KBM-7 (cell line): Measurements from ENCODE around the gene PDZD2.

ENCODE experiments used
- DNase-seq: peaks from one replicate; pipeline ENCODE4 v3.0.0-alpha.2; 2015
- in situ Hi-C: fragments of 300-500 bp; cut with MboI; formaldehyde crosslinking; loops from 2 replicates; pipeline ENCODE4 v1.14.3; 2020; ENCODE audit warnings: low sequenced_read_pairs, low pct_unique_long_range_greater_than_20kb, mixed read lengths

PDZD2 gene

GRCh38 chr5:32089146-32090000 lies 450.4 kb downstream of the PDZD2 start:
- in situ Hi-C loops: loop anchor here (25.0 kb wide), 1 partner anchor 527 kb away; no protein-coding TSS in a partner anchor

GRCh38 chr5:32090026-32090754 lies 451.3 kb downstream of the PDZD2 start:
- in situ Hi-C loops: loop anchor here (25.0 kb wide), 1 partner anchor 528 kb away; no protein-coding TSS in a partner anchor

More at GRCh38 chr5:32089146-32090000, 450.4 kb downstream of the PDZD2 start:
- DNase-seq: no peak

GRCh38 chr5:32090755-32091128 lies 451.8 kb downstream of the PDZD2 start:
- in situ Hi-C loops: loop anchor here (25.0 kb wide), 1 partner anchor 528 kb away; no protein-coding TSS in a partner anchor
- no peak for DNase-seq

More at GRCh38 chr5:32090026-32090754, 451.3 kb downstream of the PDZD2 start:
- DNase-seq: no peak

DNA sequence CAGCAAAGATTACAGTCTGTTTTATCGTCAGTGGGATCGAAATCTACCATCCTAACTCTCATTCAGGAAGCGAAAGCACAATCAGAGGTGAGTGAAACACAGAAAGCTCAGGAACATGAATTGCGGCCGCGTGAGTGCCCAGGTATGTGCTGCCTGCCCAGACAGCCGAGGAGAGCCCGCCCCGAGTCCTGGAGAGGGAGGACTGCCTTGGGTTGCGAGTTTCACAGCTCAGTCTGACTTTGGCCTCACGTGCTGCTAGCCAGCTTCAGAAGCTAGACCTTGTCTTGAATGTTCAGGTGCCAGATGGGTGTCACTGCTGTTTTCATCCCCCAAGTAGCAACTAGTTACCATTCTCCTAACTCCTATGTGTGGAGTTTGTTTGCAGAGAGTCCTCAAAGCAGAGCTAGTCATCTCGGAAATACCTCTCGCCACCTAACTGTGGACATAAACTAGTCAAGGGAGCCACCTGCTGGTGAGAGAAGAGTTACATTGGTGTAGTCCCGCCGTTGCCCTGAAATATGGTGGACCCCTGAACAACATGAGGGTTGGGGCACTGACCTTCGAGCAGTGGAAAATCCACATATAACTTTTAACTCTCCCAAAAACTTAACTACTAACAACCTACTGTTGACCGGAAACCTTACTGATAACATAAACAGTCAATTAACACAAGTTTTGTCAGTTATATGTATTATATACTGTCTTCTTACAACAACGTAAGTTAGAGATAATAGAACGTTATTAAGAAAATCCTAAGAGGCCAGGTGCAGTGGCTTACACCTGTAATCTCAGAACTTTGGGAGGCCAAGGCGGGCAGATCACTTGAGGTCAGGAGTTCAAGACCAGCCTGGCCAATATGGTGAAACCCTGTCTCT lies 454.2 kb downstream of the PDZD2 start:
- peak; percentile 74 for DNase-seq
- in situ Hi-C loops: loop anchor here (25.0 kb wide), 1 partner anchor 531 kb away; no protein-coding TSS in a partner anchor

GRCh38 chr5:32094691-32095090 lies 455.8 kb downstream of the PDZD2 start:
- in situ Hi-C loops: loop anchor here (25.0 kb wide), 1 partner anchor 532 kb away; no protein-coding TSS in a partner anchor
- no peak for DNase-seq

GRCh38 chr5:32095261-32095671 lies 456.3 kb downstream of the PDZD2 start:
- in situ Hi-C loops: loop anchor here (25.0 kb wide), 1 partner anchor 533 kb away; no protein-coding TSS in a partner anchor
- DNase-seq: no peak

- in situ Hi-C loops: loop anchor here (25.0 kb wide), 1 partner anchor 535 kb away; no protein-coding TSS in a partner anchor
- DNase-seq: no peak
Measured at GRCh38 chr5:32096891-32097595, 458.1 kb downstream of the PDZD2 start.

DNA sequence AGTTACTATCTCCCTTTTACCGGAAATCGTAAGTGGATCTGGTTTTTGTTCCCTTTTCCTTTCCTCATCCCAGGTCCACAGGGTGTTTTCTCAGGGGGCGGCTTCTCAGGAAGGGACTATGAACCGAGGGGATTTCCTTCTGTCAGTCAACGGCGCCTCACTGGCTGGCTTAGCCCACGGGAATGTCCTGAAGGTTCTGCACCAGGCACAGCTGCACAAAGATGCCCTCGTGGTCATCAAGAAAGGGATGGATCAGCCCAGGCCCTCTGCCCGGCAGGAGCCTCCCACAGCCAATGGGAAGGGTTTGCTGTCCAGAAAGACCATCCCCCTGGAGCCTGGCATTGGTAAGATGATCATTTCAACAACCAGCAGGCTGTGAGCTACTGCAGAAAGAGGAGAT lies 459.4 kb downstream of the PDZD2 start:
- no peak for DNase-seq
- in situ Hi-C loops: loop anchor here (25.0 kb wide), 1 partner anchor 536 kb away; no protein-coding TSS in a partner anchor

GRCh38 chr5:32098890-32099310 lies 460.0 kb downstream of the PDZD2 start:
- no peak for DNase-seq
- in situ Hi-C loops: loop anchor here (25.0 kb wide), 1 partner anchor 537 kb away; no protein-coding TSS in a partner anchor

GRCh38 chr5:32099486-32100035 lies 460.6 kb downstream of the PDZD2 start:
- in situ Hi-C loops: loop anchor here (25.0 kb wide), 1 partner anchor 537 kb away; no protein-coding TSS in a partner anchor
- DNase-seq: no peak

- in situ Hi-C loops: no loop called here
- DNase-seq: no peak
Measured at GRCh38 chr5:32100230-32100629, 461.3 kb downstream of the PDZD2 start.

GRCh38 chr5:32100691-32101302 lies 461.9 kb downstream of the PDZD2 start:
- in situ Hi-C loops: no loop called here
- no peak for DNase-seq

GRCh38 chr5:32102254-32102986 lies 463.5 kb downstream of the PDZD2 start:
- no peak for DNase-seq
- in situ Hi-C loops: no loop called here

GRCh38 chr5:32103521-32103920 lies 464.6 kb downstream of the PDZD2 start:
- no peak for DNase-seq
- in situ Hi-C loops: no loop called here

- no peak for DNase-seq
- in situ Hi-C loops: no loop called here
Measured at GRCh38 chr5:32107291-32107690, 468.4 kb downstream of the PDZD2 start.

DNA sequence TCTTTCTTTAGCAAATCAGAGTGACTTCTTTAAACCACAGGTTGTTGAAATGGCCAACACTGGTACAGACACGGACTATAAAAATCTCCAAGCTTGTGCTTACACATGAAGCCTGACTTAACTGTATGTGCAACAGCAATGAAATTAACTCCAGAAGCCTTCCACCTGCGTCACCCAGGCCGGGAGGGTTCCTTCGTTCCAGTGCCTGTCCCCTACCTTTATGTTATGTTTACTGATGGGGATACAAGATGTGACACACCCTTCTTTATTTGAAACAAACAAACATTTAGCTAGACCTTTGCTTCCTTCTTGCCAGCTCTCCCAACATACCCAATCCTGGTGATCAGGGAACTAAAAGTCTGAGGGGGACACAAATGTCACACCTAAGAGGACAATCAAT lies 469.2 kb downstream of the PDZD2 start:
- no peak for DNase-seq
- in situ Hi-C loops: no loop called here

DNA sequence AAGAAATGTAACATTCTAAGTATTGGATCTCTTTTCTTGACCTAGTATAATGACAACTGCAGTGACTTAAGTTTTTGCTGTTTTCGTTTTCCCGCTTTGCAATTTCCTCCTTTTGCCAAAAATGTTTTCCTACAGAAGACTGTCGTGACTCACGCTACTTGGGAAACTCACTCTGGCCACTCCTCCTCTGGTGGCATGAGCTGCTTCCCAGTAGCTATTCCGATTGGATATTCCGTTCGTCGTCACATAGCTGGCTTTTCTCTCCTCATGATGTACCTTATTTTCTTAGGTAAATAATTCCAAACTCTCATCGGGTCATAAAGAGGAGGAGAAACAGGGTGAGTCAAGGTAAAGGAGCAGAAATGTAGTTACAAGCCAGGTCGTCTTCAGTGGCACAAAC lies 470.3 kb downstream of the PDZD2 start:
- no peak for DNase-seq
- in situ Hi-C loops: no loop called here
